Measurements from ENCODE around the gene FOXE3. TPM values are rescaled to one million over a fixed set of nuclear protein-coding genes. Genes with fewer than 3 reads are reported as not detected.

FOXE3 gene
- total and polyA plus RNA-seq, 4 donors = not detected

GRCh38 chr1:47384083-47384482 lies 32.0 kb upstream of the FOXE3 start:
- no peaks in the 10 kb centered on the region for H3K27me3 ChIP-seq (ENCODE audit: control insufficient read depth in 4 of 4, insufficient read depth in 4 of 4, low read length in 3 of 4)
- H3K4me3 ChIP-seq (ENCODE audit: low read depth in 1 of 3, low read length in 3 of 3) = no peak overlapping the region
- no peak for TF ChIP-seq HNF4G (IDR thresholded peaks at IDR 0.05)
- TF ChIP-seq GABPA (IDR thresholded peaks at IDR 0.05 in 1 of 2, conservative IDR thresholded peaks at IDR 0.05 in 1 of 2) = no peak
- no peak for TF ChIP-seq RXRA (IDR thresholded peaks at IDR 0.05)
- TF ChIP-seq, protein P1, sequence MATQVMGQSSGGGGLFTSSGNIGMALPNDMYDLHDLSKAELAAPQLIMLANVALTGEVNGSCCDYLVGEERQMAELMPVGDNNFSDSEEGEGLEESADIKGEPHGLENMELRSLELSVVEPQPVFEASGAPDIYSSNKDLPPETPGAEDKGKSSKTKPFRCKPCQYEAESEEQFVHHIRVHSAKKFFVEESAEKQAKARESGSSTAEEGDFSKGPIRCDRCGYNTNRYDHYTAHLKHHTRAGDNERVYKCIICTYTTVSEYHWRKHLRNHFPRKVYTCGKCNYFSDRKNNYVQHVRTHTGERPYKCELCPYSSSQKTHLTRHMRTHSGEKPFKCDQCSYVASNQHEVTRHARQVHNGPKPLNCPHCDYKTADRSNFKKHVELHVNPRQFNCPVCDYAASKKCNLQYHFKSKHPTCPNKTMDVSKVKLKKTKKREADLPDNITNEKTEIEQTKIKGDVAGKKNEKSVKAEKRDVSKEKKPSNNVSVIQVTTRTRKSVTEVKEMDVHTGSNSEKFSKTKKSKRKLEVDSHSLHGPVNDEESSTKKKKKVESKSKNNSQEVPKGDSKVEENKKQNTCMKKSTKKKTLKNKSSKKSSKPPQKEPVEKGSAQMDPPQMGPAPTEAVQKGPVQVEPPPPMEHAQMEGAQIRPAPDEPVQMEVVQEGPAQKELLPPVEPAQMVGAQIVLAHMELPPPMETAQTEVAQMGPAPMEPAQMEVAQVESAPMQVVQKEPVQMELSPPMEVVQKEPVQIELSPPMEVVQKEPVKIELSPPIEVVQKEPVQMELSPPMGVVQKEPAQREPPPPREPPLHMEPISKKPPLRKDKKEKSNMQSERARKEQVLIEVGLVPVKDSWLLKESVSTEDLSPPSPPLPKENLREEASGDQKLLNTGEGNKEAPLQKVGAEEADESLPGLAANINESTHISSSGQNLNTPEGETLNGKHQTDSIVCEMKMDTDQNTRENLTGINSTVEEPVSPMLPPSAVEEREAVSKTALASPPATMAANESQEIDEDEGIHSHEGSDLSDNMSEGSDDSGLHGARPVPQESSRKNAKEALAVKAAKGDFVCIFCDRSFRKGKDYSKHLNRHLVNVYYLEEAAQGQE (IDR thresholded peaks at IDR 0.05) = no peak
- no peaks in the 10 kb centered on the region for H3K9me3 ChIP-seq (ENCODE audit: control insufficient read depth in 4 of 4, low read length in 3 of 4)
- no peak overlapping the region for H3K9ac ChIP-seq (ENCODE audit: low read depth in 1 of 2, low read length in 2 of 2)
- 97% methylated on average over 3 of the region's 3 CpGs for WGBS
- H3K4me1 ChIP-seq (ENCODE audit: control insufficient read depth in 4 of 4, insufficient read depth in 4 of 4, low read length in 3 of 4) = no peaks in the 10 kb centered on the region
- DNase-seq (ENCODE audit: low spot score) = no peak
- no peak overlapping the region for H3K27ac ChIP-seq (ENCODE audit: low read depth in 1 of 2, low read length in 2 of 2)
- H3K36me3 ChIP-seq (ENCODE audit: control insufficient read depth in 4 of 4, insufficient read depth in 3 of 4, low read depth in 1 of 4, low read length in 3 of 4) = peaks cover 0 to 8% (median 5%) of the 10 kb centered on the region in 4 donors

- TF ChIP-seq EGR1 (IDR thresholded peaks at IDR 0.05; ENCODE audit: low read depth in 2 of 2) = no peak
- TF ChIP-seq, protein P2, sequence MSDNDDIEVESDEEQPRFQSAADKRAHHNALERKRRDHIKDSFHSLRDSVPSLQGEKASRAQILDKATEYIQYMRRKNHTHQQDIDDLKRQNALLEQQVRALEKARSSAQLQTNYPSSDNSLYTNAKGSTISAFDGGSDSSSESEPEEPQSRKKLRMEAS (IDR thresholded peaks at IDR 0.05) = no peak
- no peak for TF ChIP-seq RXRA (IDR thresholded peaks at IDR 0.05)
- TF ChIP-seq, protein P1 (IDR thresholded peaks at IDR 0.05) = no peak
- TF ChIP-seq CTCF (IDR thresholded peaks at IDR 0.05; ENCODE audit: low read depth, low read length, missing input control) = no peak
- no peak for TF ChIP-seq GABPA (IDR thresholded peaks at IDR 0.05 in 1 of 2, conservative IDR thresholded peaks at IDR 0.05 in 1 of 2)
- TF ChIP-seq RAD21 (IDR thresholded peaks at IDR 0.05) = no peak
- TF ChIP-seq FOXA1 (IDR thresholded peaks at IDR 0.05) = no peak
- no peak for TF ChIP-seq HNF4A (conservative IDR thresholded peaks at IDR 0.05)
- TF ChIP-seq, protein P3, sequence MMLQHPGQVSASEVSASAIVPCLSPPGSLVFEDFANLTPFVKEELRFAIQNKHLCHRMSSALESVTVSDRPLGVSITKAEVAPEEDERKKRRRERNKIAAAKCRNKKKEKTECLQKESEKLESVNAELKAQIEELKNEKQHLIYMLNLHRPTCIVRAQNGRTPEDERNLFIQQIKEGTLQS (IDR thresholded peaks at IDR 0.05) = no peak
- TF ChIP-seq FOXA2 (IDR thresholded peaks at IDR 0.05) = no peak
- no peak for TF ChIP-seq TAF1 (conservative IDR thresholded peaks at IDR 0.05)
- no peak for TF ChIP-seq YY1 (IDR thresholded peaks at IDR 0.05)
- TF ChIP-seq SP1 (IDR thresholded peaks at IDR 0.05) = no peak
- no peak for TF ChIP-seq ZBTB33 (IDR thresholded peaks at IDR 0.05)
- DNase-seq (ENCODE audit: low spot score) = no peak
- no peak overlapping the region for H3K4me3 ChIP-seq (ENCODE audit: low read depth in 1 of 3, low read length in 3 of 3)
- peaks cover 0 to 8% (median 2%) of the 10 kb centered on the region in 4 donors for H3K36me3 ChIP-seq (ENCODE audit: control insufficient read depth in 4 of 4, insufficient read depth in 3 of 4, low read depth in 1 of 4, low read length in 3 of 4)
- no peak overlapping the region for H3K27ac ChIP-seq (ENCODE audit: low read depth in 1 of 2, low read length in 2 of 2)
- H3K27me3 ChIP-seq (ENCODE audit: control insufficient read depth in 4 of 4, insufficient read depth in 4 of 4, low read length in 3 of 4) = no peaks in the 10 kb centered on the region
- H3K9me3 ChIP-seq (ENCODE audit: control insufficient read depth in 4 of 4, low read length in 3 of 4) = no peaks in the 10 kb centered on the region
- 81% methylated on average over 6 of the region's 6 CpGs for WGBS
- no peaks in the 10 kb centered on the region for H3K4me1 ChIP-seq (ENCODE audit: control insufficient read depth in 4 of 4, insufficient read depth in 4 of 4, low read length in 3 of 4)
- no peak overlapping the region for H3K9ac ChIP-seq (ENCODE audit: low read depth in 1 of 2, low read length in 2 of 2)
Measured at GRCh38 chr1:47385020-47385419, 31.1 kb upstream of the FOXE3 start.
